Measurements from ENCODE around the gene SMIM41. TPM values are rescaled to one million over a fixed set of nuclear protein-coding genes. Genes with fewer than 3 reads are reported as not detected.

Gene SMIM41
- total RNA-seq, 1 donor from 2014 or later = 0.88 TPM

GRCh38 chr12:52061470-52062166 is 17.9 kb upstream of the SMIM41 start:
- no peak for DNase-seq

GRCh38 chr12:52062167-52063081 is 17.1 kb upstream of the SMIM41 start:
- H3K27me3 Mint-ChIP-seq (ENCODE audit: unreplicated experiment) = peaks cover 5% of the 10 kb centered on the region
- no peak overlapping the region for H3K27ac Mint-ChIP-seq (ENCODE audit: unreplicated experiment)
- no peaks in the 10 kb centered on the region for H3K36me3 Mint-ChIP-seq (ENCODE audit: unreplicated experiment)
- no peak for DNase-seq
- no peak overlapping the region for H3K4me3 Mint-ChIP-seq (ENCODE audit: unreplicated experiment)
- peaks cover 14% of the 10 kb centered on the region for H3K4me1 Mint-ChIP-seq (ENCODE audit: low read depth, unreplicated experiment)
- no peaks in the 10 kb centered on the region for H3K9me3 Mint-ChIP-seq (ENCODE audit: unreplicated experiment)
- TF ChIP-seq CTCF (IDR thresholded peaks at IDR 0.05; ENCODE audit: partially characterized antibody, unreplicated experiment) = no peak

More at GRCh38 chr12:52061470-52062166, 17.9 kb upstream of the SMIM41 start:
- Mint-ChIP-seq H3K4me3 (ENCODE audit: unreplicated experiment) (no peak overlapping the region), H3K9me3 (ENCODE audit: unreplicated experiment) (no peaks in the 10 kb centered on the region), H3K36me3 (ENCODE audit: unreplicated experiment) (no peaks in the 10 kb centered on the region), H3K27ac (ENCODE audit: unreplicated experiment) (no peak overlapping the region), H3K4me1 (ENCODE audit: low read depth, unreplicated experiment) (peaks cover 16% of the 10 kb centered on the region), H3K27me3 (ENCODE audit: unreplicated experiment) (peaks cover 5% of the 10 kb centered on the region)
- no peak for TF ChIP-seq CTCF (IDR thresholded peaks at IDR 0.05; ENCODE audit: partially characterized antibody, unreplicated experiment)

- Mint-ChIP-seq H3K36me3 (ENCODE audit: unreplicated experiment) (no peaks in the 10 kb centered on the region), H3K4me3 (ENCODE audit: unreplicated experiment) (peak overlapping the region; percentile 18), H3K27me3 (ENCODE audit: unreplicated experiment) (peaks cover 5% of the 10 kb centered on the region), H3K27ac (ENCODE audit: unreplicated experiment) (peak overlapping the region; percentile 79), H3K9me3 (ENCODE audit: unreplicated experiment) (no peaks in the 10 kb centered on the region), H3K4me1 (ENCODE audit: low read depth, unreplicated experiment) (peaks cover 13% of the 10 kb centered on the region)
- no peak for TF ChIP-seq CTCF (IDR thresholded peaks at IDR 0.05; ENCODE audit: partially characterized antibody, unreplicated experiment)
- no peak for DNase-seq
Measured at GRCh38 chr12:52063082-52063924, 16.2 kb upstream of the SMIM41 start.

- Mint-ChIP-seq H3K4me1 (ENCODE audit: low read depth, unreplicated experiment) (peaks cover 11% of the 10 kb centered on the region), H3K4me3 (ENCODE audit: unreplicated experiment) (peak overlapping the region; percentile 18), H3K27ac (ENCODE audit: unreplicated experiment) (peak overlapping the region; percentile 79), H3K36me3 (ENCODE audit: unreplicated experiment) (no peaks in the 10 kb centered on the region), H3K27me3 (ENCODE audit: unreplicated experiment) (peaks cover 5% of the 10 kb centered on the region), H3K9me3 (ENCODE audit: unreplicated experiment) (peaks cover 2% of the 10 kb centered on the region)
- TF ChIP-seq CTCF (IDR thresholded peaks at IDR 0.05; ENCODE audit: partially characterized antibody, unreplicated experiment) = no peak
- DNase-seq = peak; percentile 45
Measured at GRCh38 chr12:52063981-52064649, 15.4 kb upstream of the SMIM41 start.
